ENCODE measurements around the gene GRIN2B. TPM values are rescaled to one million over a fixed set of nuclear protein-coding genes. Genes with fewer than 3 reads are reported as not detected.

GRIN2B gene
- polyA plus RNA-seq, 1 donor from 2014 or later = 4.8 TPM

DNA sequence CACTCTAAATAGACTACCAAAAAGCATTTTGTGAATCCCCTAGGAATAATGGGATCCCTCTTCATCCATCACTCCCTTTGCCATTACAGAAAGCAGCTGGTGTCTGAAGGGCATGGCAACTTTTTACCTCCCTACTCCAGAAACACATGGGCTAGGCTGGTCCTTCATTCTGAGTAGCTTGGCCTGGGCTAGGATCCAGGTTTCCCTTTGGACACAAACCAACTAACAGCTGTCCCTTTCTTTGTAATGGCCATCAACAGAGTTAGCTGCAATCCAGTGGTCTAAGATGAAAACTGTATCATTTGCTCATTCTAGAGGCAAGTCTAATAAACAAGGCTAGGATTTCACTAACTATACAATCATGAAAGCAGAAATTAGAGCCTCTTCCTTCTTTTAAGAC lies 7.4 kb downstream of the GRIN2B start:
- TF ChIP-seq EZH2 (IDR thresholded peaks at IDR 0.05; ENCODE audit: borderline replicate concordance, insufficient read depth, low read length, poor library complexity, severe bottlenecking) = no peak
- no peak for TF ChIP-seq SMC3 (conservative IDR thresholded peaks at IDR 0.05; ENCODE audit: poor library complexity)
- Histone ChIP-seq H3K4me2 (ENCODE audit: low read length) (no peak overlapping the region), H3K4me3 (ENCODE audit: low read length) (peak overlapping the region; percentile 83)

DNA sequence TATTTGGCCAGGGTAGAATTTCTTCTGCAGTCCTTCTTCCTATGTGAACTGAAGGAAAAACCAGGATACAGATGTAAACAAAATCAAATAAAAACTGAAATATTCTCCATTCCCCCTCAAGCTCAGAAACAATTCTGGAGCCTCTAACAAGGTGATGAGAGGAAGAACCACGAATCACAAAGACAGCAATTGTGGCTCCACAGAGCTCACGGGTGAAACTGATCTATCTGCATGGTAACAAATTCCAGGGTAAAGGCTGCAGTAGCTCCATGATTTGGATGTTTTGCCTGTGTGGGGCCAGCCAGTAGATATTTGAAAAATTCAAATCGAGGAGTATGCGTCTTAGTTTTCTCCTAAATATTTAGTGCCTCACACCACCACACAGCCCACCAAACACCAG lies 10.6 kb downstream of the GRIN2B start:
- no peak overlapping the region for H3K4me2 ChIP-seq (ENCODE audit: low read length)
- no peak overlapping the region for H2AFZ ChIP-seq (ENCODE audit: low read depth, low read length)
- H3K9me2 ChIP-seq (ENCODE audit: insufficient read depth, low read length) = no peaks in the 10 kb centered on the region
- H4K20me1 ChIP-seq (ENCODE audit: insufficient read depth) = no peaks in the 10 kb centered on the region
- no peak overlapping the region for H3K27ac ChIP-seq (ENCODE audit: low read length)
- no peaks in the 10 kb centered on the region for H3F3A ChIP-seq (ENCODE audit: insufficient read depth, low read length, poor library complexity, severe bottlenecking)
- no peaks in the 10 kb centered on the region for H3K9me3 ChIP-seq (ENCODE audit: low read length)
- H3K36me3 ChIP-seq (ENCODE audit: insufficient read depth, low read length) = no peaks in the 10 kb centered on the region
- no peak overlapping the region for H3K4me3 ChIP-seq (ENCODE audit: low read length)
- no peak overlapping the region for H3K9ac ChIP-seq (ENCODE audit: low read length)
- no peak for TF ChIP-seq RAD21 (conservative IDR thresholded peaks at IDR 0.05)
- no peak for TF ChIP-seq POLR2AphosphoS5 (IDR thresholded peaks at IDR 0.05)
- no peak for TF ChIP-seq EZH2 (IDR thresholded peaks at IDR 0.05; ENCODE audit: borderline replicate concordance, insufficient read depth, low read length, poor library complexity, severe bottlenecking)
- TF ChIP-seq SMC3 (conservative IDR thresholded peaks at IDR 0.05; ENCODE audit: poor library complexity) = no peak
- TF ChIP-seq, protein P1, sequence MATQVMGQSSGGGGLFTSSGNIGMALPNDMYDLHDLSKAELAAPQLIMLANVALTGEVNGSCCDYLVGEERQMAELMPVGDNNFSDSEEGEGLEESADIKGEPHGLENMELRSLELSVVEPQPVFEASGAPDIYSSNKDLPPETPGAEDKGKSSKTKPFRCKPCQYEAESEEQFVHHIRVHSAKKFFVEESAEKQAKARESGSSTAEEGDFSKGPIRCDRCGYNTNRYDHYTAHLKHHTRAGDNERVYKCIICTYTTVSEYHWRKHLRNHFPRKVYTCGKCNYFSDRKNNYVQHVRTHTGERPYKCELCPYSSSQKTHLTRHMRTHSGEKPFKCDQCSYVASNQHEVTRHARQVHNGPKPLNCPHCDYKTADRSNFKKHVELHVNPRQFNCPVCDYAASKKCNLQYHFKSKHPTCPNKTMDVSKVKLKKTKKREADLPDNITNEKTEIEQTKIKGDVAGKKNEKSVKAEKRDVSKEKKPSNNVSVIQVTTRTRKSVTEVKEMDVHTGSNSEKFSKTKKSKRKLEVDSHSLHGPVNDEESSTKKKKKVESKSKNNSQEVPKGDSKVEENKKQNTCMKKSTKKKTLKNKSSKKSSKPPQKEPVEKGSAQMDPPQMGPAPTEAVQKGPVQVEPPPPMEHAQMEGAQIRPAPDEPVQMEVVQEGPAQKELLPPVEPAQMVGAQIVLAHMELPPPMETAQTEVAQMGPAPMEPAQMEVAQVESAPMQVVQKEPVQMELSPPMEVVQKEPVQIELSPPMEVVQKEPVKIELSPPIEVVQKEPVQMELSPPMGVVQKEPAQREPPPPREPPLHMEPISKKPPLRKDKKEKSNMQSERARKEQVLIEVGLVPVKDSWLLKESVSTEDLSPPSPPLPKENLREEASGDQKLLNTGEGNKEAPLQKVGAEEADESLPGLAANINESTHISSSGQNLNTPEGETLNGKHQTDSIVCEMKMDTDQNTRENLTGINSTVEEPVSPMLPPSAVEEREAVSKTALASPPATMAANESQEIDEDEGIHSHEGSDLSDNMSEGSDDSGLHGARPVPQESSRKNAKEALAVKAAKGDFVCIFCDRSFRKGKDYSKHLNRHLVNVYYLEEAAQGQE (IDR thresholded peaks at IDR 0.05; ENCODE audit: borderline replicate concordance) = no peak
- TF ChIP-seq, protein P2, sequence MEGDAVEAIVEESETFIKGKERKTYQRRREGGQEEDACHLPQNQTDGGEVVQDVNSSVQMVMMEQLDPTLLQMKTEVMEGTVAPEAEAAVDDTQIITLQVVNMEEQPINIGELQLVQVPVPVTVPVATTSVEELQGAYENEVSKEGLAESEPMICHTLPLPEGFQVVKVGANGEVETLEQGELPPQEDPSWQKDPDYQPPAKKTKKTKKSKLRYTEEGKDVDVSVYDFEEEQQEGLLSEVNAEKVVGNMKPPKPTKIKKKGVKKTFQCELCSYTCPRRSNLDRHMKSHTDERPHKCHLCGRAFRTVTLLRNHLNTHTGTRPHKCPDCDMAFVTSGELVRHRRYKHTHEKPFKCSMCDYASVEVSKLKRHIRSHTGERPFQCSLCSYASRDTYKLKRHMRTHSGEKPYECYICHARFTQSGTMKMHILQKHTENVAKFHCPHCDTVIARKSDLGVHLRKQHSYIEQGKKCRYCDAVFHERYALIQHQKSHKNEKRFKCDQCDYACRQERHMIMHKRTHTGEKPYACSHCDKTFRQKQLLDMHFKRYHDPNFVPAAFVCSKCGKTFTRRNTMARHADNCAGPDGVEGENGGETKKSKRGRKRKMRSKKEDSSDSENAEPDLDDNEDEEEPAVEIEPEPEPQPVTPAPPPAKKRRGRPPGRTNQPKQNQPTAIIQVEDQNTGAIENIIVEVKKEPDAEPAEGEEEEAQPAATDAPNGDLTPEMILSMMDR (IDR thresholded peaks at IDR 0.05; ENCODE audit: poor library complexity, severe bottlenecking) = no peak
- TF ChIP-seq TAF1 (IDR thresholded peaks at IDR 0.05; ENCODE audit: low read depth) = no peak
- TF ChIP-seq MXI1 (conservative IDR thresholded peaks at IDR 0.05; ENCODE audit: poor library complexity, severe bottlenecking) = no peak
- no peak for TF ChIP-seq EP300 (conservative IDR thresholded peaks at IDR 0.05; ENCODE audit: poor library complexity, severe bottlenecking)
- no peaks in the 10 kb centered on the region for H3K27me3 ChIP-seq (ENCODE audit: insufficient read depth, low read depth, low read length)
- H3K79me2 ChIP-seq (replicated peaks; ENCODE audit: insufficient read depth, low read length) = no peaks in the 10 kb centered on the region

More for the DNA sequence above, 7.4 kb downstream of the GRIN2B start:
- H3K9ac ChIP-seq (ENCODE audit: low read length) = no peak overlapping the region
- no peaks in the 10 kb centered on the region for H4K20me1 ChIP-seq (ENCODE audit: insufficient read depth)
- no peaks in the 10 kb centered on the region for H3K9me3 ChIP-seq (ENCODE audit: low read length)
- no peak overlapping the region for H2AFZ ChIP-seq (ENCODE audit: low read depth, low read length)
- H3K79me2 ChIP-seq (replicated peaks; ENCODE audit: insufficient read depth, low read length) = peaks cover 8% of the 10 kb centered on the region
- peaks cover 4% of the 10 kb centered on the region for H3K27me3 ChIP-seq (ENCODE audit: insufficient read depth, low read depth, low read length)
- H3F3A ChIP-seq (ENCODE audit: insufficient read depth, low read length, poor library complexity, severe bottlenecking) = no peaks in the 10 kb centered on the region
- H3K27ac ChIP-seq (ENCODE audit: low read length) = no peak overlapping the region
- no peaks in the 10 kb centered on the region for H3K36me3 ChIP-seq (ENCODE audit: insufficient read depth, low read length)
- H3K9me2 ChIP-seq (ENCODE audit: insufficient read depth, low read length) = no peaks in the 10 kb centered on the region

DNA sequence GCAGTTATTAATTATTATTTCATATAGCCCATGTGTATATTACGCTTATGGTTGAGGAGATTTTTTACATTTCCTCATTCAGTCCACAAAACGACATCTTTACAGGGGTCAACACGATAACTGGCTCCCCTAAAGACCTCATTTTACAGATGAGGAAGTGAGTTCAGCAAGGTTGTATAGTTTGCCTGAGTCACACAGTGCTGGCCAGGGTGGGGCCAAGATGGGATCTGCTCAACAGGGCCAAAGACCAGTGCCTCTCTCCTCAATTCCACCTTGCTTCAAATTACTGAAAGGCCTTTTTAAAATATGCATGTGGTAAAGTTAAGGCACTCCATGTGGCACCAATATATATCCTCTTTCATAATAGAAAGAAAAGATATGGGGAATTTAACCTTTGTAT lies 13.1 kb downstream of the GRIN2B start:
- Histone ChIP-seq H3K4me2 (ENCODE audit: low read length) (no peak overlapping the region), H3K36me3 (ENCODE audit: insufficient read depth, low read length) (no peaks in the 10 kb centered on the region), H3K27me3 (ENCODE audit: insufficient read depth, low read depth, low read length) (no peaks in the 10 kb centered on the region), H3K4me3 (ENCODE audit: low read length) (no peak overlapping the region), H3F3A (ENCODE audit: insufficient read depth, low read length, poor library complexity, severe bottlenecking) (no peaks in the 10 kb centered on the region), H3K9me3 (ENCODE audit: low read length) (no peaks in the 10 kb centered on the region), H3K79me2 (replicated peaks; ENCODE audit: insufficient read depth, low read length) (no peaks in the 10 kb centered on the region), H3K9me2 (ENCODE audit: insufficient read depth, low read length) (no peaks in the 10 kb centered on the region), H2AFZ (ENCODE audit: low read depth, low read length) (no peak overlapping the region), H3K9ac (ENCODE audit: low read length) (no peak overlapping the region), H3K27ac (ENCODE audit: low read length) (no peak overlapping the region), H4K20me1 (ENCODE audit: insufficient read depth) (no peaks in the 10 kb centered on the region)
- TF ChIP-seq EZH2 (IDR thresholded peaks at IDR 0.05; ENCODE audit: borderline replicate concordance, insufficient read depth, low read length, poor library complexity, severe bottlenecking) = no peak
- no peak for TF ChIP-seq MXI1 (conservative IDR thresholded peaks at IDR 0.05; ENCODE audit: poor library complexity, severe bottlenecking)
- TF ChIP-seq, protein P2 (IDR thresholded peaks at IDR 0.05; ENCODE audit: poor library complexity, severe bottlenecking) = no peak
- no peak for TF ChIP-seq SMC3 (conservative IDR thresholded peaks at IDR 0.05; ENCODE audit: poor library complexity)
- no peak for TF ChIP-seq RAD21 (conservative IDR thresholded peaks at IDR 0.05)
- no peak for TF ChIP-seq TAF1 (IDR thresholded peaks at IDR 0.05; ENCODE audit: low read depth)
- TF ChIP-seq, protein P1 (IDR thresholded peaks at IDR 0.05; ENCODE audit: borderline replicate concordance) = no peak
- no peak for TF ChIP-seq EP300 (conservative IDR thresholded peaks at IDR 0.05; ENCODE audit: poor library complexity, severe bottlenecking)
- no peak for TF ChIP-seq POLR2AphosphoS5 (IDR thresholded peaks at IDR 0.05)

All from neural cell (in vitro differentiated cells).